Measurements from ENCODE around the gene EDAR. TPM values are rescaled to one million over a fixed set of nuclear protein-coding genes. Genes with fewer than 3 reads are reported as not detected.

The EDAR gene
- total and polyA plus RNA-seq, 2 donors (not counting 1 experiment from before 2014, with no cell fraction given) = not detected

DNA sequence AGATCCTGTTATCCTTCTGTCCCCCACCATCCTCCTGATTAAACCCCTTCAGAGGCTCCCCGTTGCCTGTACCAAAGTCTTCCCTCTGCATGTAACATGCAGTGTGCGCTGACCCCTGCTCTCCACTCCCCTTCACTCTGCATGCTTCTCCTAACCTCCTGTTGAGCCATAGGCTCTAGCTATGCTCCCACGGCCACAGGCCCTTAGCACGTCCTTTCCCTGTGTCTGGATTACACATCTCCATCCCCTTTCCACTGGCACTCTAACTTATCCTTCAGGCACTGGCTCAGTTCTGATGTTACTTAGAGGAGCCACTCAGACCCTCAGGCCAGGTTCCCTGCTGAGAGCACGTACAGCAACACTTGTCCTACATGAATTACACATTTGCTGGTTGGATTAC is 29.4 kb upstream of the EDAR start:
- no peaks in the 10 kb centered on the region for H3K4me1 ChIP-seq (ENCODE audit: control insufficient read depth, extremely low read depth, insufficient read depth, low read length)
- peaks cover 15% of the 10 kb centered on the region for H3K27me3 ChIP-seq (ENCODE audit: control insufficient read depth, insufficient read depth, low read length)

DNA sequence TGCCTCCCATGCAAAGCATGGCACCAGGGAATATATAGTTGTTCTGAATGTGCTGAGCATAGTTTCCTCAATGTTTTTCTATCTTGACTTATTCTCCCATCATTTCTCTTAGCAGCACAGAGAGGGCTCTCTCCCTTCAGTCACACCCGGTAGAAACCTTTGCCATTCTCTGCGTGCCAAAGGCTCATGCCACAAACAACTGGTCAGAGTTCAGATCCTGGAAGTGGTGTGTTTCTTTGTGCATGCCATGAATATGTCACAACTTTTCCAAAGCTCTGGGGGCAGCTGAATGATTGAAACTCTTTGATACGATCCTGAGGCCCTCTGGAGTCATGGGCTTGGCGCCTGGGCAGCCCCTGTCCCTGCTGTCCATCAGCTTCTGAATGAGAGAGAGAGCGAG is 28.0 kb upstream of the EDAR start:
- Histone ChIP-seq H3K9ac (ENCODE audit: insufficient read depth, low read length) (no peak overlapping the region), H3K79me2 (ENCODE audit: control insufficient read depth, insufficient read depth, low read length) (no peaks in the 10 kb centered on the region), H3K4me1 (ENCODE audit: control insufficient read depth, extremely low read depth, insufficient read depth, low read length) (no peaks in the 10 kb centered on the region), H3K4me3 (replicated peaks in 1 of 4; ENCODE audit: control extremely low read depth in 1 of 4, insufficient read depth in 1 of 4, low read depth in 3 of 4, low read length in 4 of 4) (no peak overlapping the region), H3K9me3 (ENCODE audit: control insufficient read depth, insufficient read depth, low read depth, low read length) (no peaks in the 10 kb centered on the region), H3K4me2 (ENCODE audit: extremely low read depth, insufficient read depth, low read length) (no peak overlapping the region), H2AFZ (ENCODE audit: low read length) (no peak overlapping the region), H4K20me1 (ENCODE audit: control insufficient read depth, extremely low read depth, insufficient read depth, low read length) (no peaks in the 10 kb centered on the region), H3K27ac (ENCODE audit: insufficient read depth, low read length) (no peak overlapping the region), H3K27me3 (ENCODE audit: control insufficient read depth, insufficient read depth, low read length) (peaks cover 15% of the 10 kb centered on the region), H3K36me3 (ENCODE audit: control insufficient read depth, insufficient read depth, low read length) (no peaks in the 10 kb centered on the region)
- no peak for DNase-seq (ENCODE audit: low read depth in 2 of 2)
- TF ChIP-seq, protein P1, sequence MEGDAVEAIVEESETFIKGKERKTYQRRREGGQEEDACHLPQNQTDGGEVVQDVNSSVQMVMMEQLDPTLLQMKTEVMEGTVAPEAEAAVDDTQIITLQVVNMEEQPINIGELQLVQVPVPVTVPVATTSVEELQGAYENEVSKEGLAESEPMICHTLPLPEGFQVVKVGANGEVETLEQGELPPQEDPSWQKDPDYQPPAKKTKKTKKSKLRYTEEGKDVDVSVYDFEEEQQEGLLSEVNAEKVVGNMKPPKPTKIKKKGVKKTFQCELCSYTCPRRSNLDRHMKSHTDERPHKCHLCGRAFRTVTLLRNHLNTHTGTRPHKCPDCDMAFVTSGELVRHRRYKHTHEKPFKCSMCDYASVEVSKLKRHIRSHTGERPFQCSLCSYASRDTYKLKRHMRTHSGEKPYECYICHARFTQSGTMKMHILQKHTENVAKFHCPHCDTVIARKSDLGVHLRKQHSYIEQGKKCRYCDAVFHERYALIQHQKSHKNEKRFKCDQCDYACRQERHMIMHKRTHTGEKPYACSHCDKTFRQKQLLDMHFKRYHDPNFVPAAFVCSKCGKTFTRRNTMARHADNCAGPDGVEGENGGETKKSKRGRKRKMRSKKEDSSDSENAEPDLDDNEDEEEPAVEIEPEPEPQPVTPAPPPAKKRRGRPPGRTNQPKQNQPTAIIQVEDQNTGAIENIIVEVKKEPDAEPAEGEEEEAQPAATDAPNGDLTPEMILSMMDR (conservative IDR thresholded peaks at IDR 0.05 in 1 of 2, IDR thresholded peaks at IDR 0.05 in 1 of 2; ENCODE audit: low read depth in 1 of 2, low read length in 2 of 2) = no peak
- TF ChIP-seq EZH2 (IDR thresholded peaks at IDR 0.05; ENCODE audit: low read length, missing control alignments) = no peak

More for the DNA sequence above, 29.4 kb upstream of the EDAR start:
- H3K9me3 ChIP-seq (ENCODE audit: control insufficient read depth, insufficient read depth, low read depth, low read length) = no peaks in the 10 kb centered on the region
- H3K36me3 ChIP-seq (ENCODE audit: control insufficient read depth, insufficient read depth, low read length) = no peaks in the 10 kb centered on the region
- no peaks in the 10 kb centered on the region for H3K79me2 ChIP-seq (ENCODE audit: control insufficient read depth, insufficient read depth, low read length)
- no peaks in the 10 kb centered on the region for H4K20me1 ChIP-seq (ENCODE audit: control insufficient read depth, extremely low read depth, insufficient read depth, low read length)
- no peak for DNase-seq (ENCODE audit: low read depth in 2 of 2)
- no peak overlapping the region for H3K9ac ChIP-seq (ENCODE audit: insufficient read depth, low read length)
- no peak overlapping the region for H3K4me2 ChIP-seq (ENCODE audit: extremely low read depth, insufficient read depth, low read length)
- TF ChIP-seq, protein P1 (conservative IDR thresholded peaks at IDR 0.05 in 1 of 2, IDR thresholded peaks at IDR 0.05 in 1 of 2; ENCODE audit: low read depth in 1 of 2, low read length in 2 of 2) = no peak
- TF ChIP-seq EZH2 (IDR thresholded peaks at IDR 0.05; ENCODE audit: low read length, missing control alignments) = no peak
- H3K27ac ChIP-seq (ENCODE audit: insufficient read depth, low read length) = no peak overlapping the region
- no peak overlapping the region for H3K4me3 ChIP-seq (replicated peaks in 1 of 4; ENCODE audit: control extremely low read depth in 1 of 4, insufficient read depth in 1 of 4, low read depth in 3 of 4, low read length in 4 of 4)
- H2AFZ ChIP-seq (ENCODE audit: low read length) = no peak overlapping the region

DNA sequence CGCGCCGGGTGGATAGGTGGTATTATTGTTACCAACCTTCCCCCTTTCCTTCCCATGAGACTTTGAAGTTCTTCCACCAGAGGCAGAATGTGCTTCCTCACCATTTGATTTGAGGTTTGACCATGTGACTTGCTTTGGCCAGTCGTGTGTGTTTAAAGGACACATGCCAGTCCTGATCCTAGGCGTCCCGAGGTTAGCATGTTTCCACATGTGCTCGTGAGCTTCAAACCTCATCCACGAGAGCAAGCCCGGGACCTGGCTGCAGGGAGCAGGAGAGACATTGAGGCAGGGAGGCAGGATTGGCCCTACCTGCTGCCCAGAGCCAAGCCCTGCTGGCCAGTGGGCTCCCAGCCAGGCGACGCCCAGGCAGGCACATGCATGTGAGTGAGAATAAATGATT is 27.4 kb upstream of the EDAR start:
- no peak overlapping the region for H3K4me3 ChIP-seq (replicated peaks in 1 of 4; ENCODE audit: control extremely low read depth in 1 of 4, insufficient read depth in 1 of 4, low read depth in 3 of 4, low read length in 4 of 4)
- H2AFZ ChIP-seq (ENCODE audit: low read length) = no peak overlapping the region
- H3K27ac ChIP-seq (ENCODE audit: insufficient read depth, low read length) = no peak overlapping the region
- no peaks in the 10 kb centered on the region for H3K9me3 ChIP-seq (ENCODE audit: control insufficient read depth, insufficient read depth, low read depth, low read length)
- no peak overlapping the region for H3K9ac ChIP-seq (ENCODE audit: insufficient read depth, low read length)
- no peaks in the 10 kb centered on the region for H3K4me1 ChIP-seq (ENCODE audit: control insufficient read depth, extremely low read depth, insufficient read depth, low read length)
- no peaks in the 10 kb centered on the region for H3K36me3 ChIP-seq (ENCODE audit: control insufficient read depth, insufficient read depth, low read length)
- H3K79me2 ChIP-seq (ENCODE audit: control insufficient read depth, insufficient read depth, low read length) = no peaks in the 10 kb centered on the region
- DNase-seq (ENCODE audit: low read depth in 2 of 2) = no peak
- no peaks in the 10 kb centered on the region for H4K20me1 ChIP-seq (ENCODE audit: control insufficient read depth, extremely low read depth, insufficient read depth, low read length)
- no peak overlapping the region for H3K4me2 ChIP-seq (ENCODE audit: extremely low read depth, insufficient read depth, low read length)
- H3K27me3 ChIP-seq (ENCODE audit: control insufficient read depth, insufficient read depth, low read length) = peaks cover 15% of the 10 kb centered on the region
- no peak for TF ChIP-seq EZH2 (IDR thresholded peaks at IDR 0.05; ENCODE audit: low read length, missing control alignments)
- TF ChIP-seq, protein P1 (conservative IDR thresholded peaks at IDR 0.05 in 1 of 2, IDR thresholded peaks at IDR 0.05 in 1 of 2; ENCODE audit: low read depth in 1 of 2, low read length in 2 of 2) = no peak

All from fibroblast of lung (primary cell).